ENCODE data around the gene CHN2.

Gene CHN2

GRCh38 chr7:29194594-29195427, at the start of gene CHN2:
Gene CHN2 (plus strand): TSS chr7:29194775.
- DNase-seq, result peak; percentile 87

GRCh38 chr7:29145553-29146056, 49.0 kb upstream of the CHN2 start:
- DNase-seq, result no peak

- DNase-seq, result peak; percentile 50
Observed at GRCh38 chr7:29146057-29146706, 48.4 kb upstream of the CHN2 start, which contains the start of gene CPVL. Gene CPVL (minus strand): TSS chr7:29146537. CDS start chr7:29121061, 25,476 bp downstream.

GRCh38 chr7:29146888-29147609, 47.5 kb upstream of the CHN2 start:
- peak; percentile 42 for DNase-seq

- DNase-seq, result no peak
Observed at GRCh38 chr7:29147821-29148220, 46.8 kb upstream of the CHN2 start.

GRCh38 chr7:29149036-29149435, 45.5 kb upstream of the CHN2 start:
- DNase-seq, result no peak

- DNase-seq, result no peak
Observed at GRCh38 chr7:29150856-29151255, 43.7 kb upstream of the CHN2 start.

- peak; percentile 41 for DNase-seq
Observed at GRCh38 chr7:29154076-29154475, 40.5 kb upstream of the CHN2 start.

GRCh38 chr7:29156907-29157452, 37.6 kb upstream of the CHN2 start:
- DNase-seq, result peak; percentile 30

- no peak for DNase-seq
Observed at GRCh38 chr7:29158795-29159423, 35.7 kb upstream of the CHN2 start.

GRCh38 chr7:29160080-29160479, 34.5 kb upstream of the CHN2 start:
- no peak for DNase-seq

GRCh38 chr7:29161231-29161630, 33.3 kb upstream of the CHN2 start:
- DNase-seq, result no peak

GRCh38 chr7:29162577-29162976, 32.0 kb upstream of the CHN2 start:
- no peak for DNase-seq

- no peak for DNase-seq
Observed at GRCh38 chr7:29163854-29164253, 30.7 kb upstream of the CHN2 start.

- no peak for DNase-seq
Observed at GRCh38 chr7:29167721-29168120, 26.9 kb upstream of the CHN2 start.

GRCh38 chr7:29170781-29171180, 23.8 kb upstream of the CHN2 start:
- no peak for DNase-seq

- DNase-seq, result no peak
Observed at GRCh38 chr7:29173458-29173857, 21.1 kb upstream of the CHN2 start.

- DNase-seq, result no peak
Observed at GRCh38 chr7:29177963-29178600, 16.5 kb upstream of the CHN2 start.

- no peak for DNase-seq
Observed at GRCh38 chr7:29179115-29179514, 15.5 kb upstream of the CHN2 start.

- DNase-seq, result no peak
Observed at GRCh38 chr7:29184599-29184998, 10.0 kb upstream of the CHN2 start.

GRCh38 chr7:29185613-29186012, 9.0 kb upstream of the CHN2 start:
- no peak for DNase-seq

GRCh38 chr7:29189743-29190201, 4.8 kb upstream of the CHN2 start:
- DNase-seq, result peak; percentile 86
